ENCODE data around the gene KRT31. TPM values are rescaled to one million over a fixed set of nuclear protein-coding genes. Genes with fewer than 3 reads are reported as not detected.
"Not testable (repeated sequence)": the region's sequence is repeated elsewhere in the genome, so short reads cannot be mapped to it uniquely, and the experiment has no call there.

The KRT31 gene
- polyA plus RNA-seq, 1 donor = not detected

- H3K36me3 ChIP-seq (ENCODE audit: control insufficient read depth, insufficient read depth, low read length) = no peaks in the 10 kb centered on the region
- H3K4me3 ChIP-seq (ENCODE audit: low read length) = no peak overlapping the region
- H3K27me3 ChIP-seq (ENCODE audit: control insufficient read depth, insufficient read depth, low read length) = peaks cover 3% of the 10 kb centered on the region
- no CpG with 5 or more reads among the region's 5 CpGs for WGBS (ENCODE audit: insufficient coverage, low lambda C conversion rate)
- H3K4me1 ChIP-seq (ENCODE audit: control insufficient read depth, insufficient read depth, low read length) = no peaks in the 10 kb centered on the region
- no peak overlapping the region for H3K27ac ChIP-seq (ENCODE audit: low read length)
- no peaks in the 10 kb centered on the region for H3K9me3 ChIP-seq (ENCODE audit: control insufficient read depth, low read depth, low read length)
- DNase-seq = no peak
These were observed 8.8 kb upstream of the KRT31 start for GRCh38 chr17:41406205-41406604.

DNA sequence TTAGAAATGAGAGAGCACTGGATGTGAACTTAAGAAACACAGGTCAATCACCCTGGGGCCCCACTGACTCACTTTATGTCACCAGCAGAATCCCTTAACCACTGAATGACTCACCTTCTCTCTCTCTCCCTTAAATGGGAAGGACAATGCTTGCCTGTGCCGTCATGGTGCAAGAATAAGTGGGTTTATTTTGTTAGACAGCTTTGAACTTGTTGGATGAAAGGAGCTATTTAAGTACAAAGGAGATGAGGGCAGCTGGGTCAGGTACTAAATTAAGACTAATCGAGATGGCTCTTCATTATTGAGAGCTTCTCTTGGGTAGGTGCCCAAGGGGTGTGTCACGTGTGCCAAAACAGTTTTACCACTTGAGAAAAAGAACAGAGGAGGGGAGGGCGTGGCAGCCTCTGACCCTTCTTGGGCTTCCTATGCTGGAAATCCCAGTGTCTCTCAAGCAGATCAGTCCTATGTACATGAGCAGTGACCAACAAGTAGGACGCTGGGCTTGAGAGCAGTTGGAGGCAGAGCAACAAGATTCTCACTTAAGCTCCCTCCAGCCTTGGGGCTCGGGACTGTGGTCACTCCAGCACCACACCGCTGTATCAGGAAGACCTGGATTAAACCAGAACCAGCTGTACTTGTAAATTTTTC, 6.7 kb upstream of the KRT31 start:
- WGBS (ENCODE audit: insufficient coverage, low lambda C conversion rate) = no CpG with 5 or more reads among the region's 7 CpGs

DNA sequence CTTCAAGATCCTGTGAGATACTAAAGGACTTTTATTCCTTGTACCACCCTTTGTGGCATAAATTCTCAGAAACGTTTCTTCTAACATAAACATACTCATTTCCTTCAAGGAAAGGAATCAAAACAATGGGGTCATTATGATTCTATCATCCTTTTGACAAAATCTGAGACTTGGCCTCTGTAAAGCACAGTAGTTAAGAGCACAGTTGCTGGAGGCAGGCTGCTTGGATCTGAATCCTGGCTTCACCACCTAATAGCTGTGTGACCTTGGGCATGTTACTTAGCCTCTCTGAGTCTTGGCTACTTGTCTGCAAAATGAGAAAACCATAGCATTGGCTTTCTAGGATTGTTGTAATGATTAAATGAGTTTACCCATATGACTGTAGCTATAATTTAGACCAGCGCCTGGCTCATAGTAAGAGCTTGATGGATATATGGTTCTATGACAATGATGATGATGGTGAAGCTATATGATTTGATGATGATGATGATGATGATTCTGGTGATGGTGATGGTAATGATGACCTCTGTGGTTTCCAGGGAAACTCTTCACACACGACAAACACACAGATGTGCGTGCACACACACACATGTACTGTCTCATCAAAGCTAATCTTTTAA, 6.1 kb upstream of the KRT31 start:
- no peaks in the 10 kb centered on the region for H3K9me3 ChIP-seq (ENCODE audit: control insufficient read depth, low read depth, low read length)
- no peak for DNase-seq
- H3K36me3 ChIP-seq (ENCODE audit: control insufficient read depth, insufficient read depth, low read length) = no peaks in the 10 kb centered on the region
- H3K27me3 ChIP-seq (ENCODE audit: control insufficient read depth, insufficient read depth, low read length) = peaks cover 3% of the 10 kb centered on the region
- H3K4me3 ChIP-seq (ENCODE audit: low read length) = no peak overlapping the region
- no peaks in the 10 kb centered on the region for H3K4me1 ChIP-seq (ENCODE audit: control insufficient read depth, insufficient read depth, low read length)
- no peak overlapping the region for H3K27ac ChIP-seq (ENCODE audit: low read length)
- WGBS (ENCODE audit: insufficient coverage, low lambda C conversion rate) = 60% methylated on average over 1 of the region's 4 CpGs

More for the DNA sequence above, 6.7 kb upstream of the KRT31 start:
- H3K27me3 ChIP-seq (ENCODE audit: control insufficient read depth, insufficient read depth, low read length) = peaks cover 3% of the 10 kb centered on the region
- H3K9me3 ChIP-seq (ENCODE audit: control insufficient read depth, low read depth, low read length) = no peaks in the 10 kb centered on the region
- H3K4me1 ChIP-seq (ENCODE audit: control insufficient read depth, insufficient read depth, low read length) = no peaks in the 10 kb centered on the region
- no peak overlapping the region for H3K4me3 ChIP-seq (ENCODE audit: low read length)
- no peaks in the 10 kb centered on the region for H3K36me3 ChIP-seq (ENCODE audit: control insufficient read depth, insufficient read depth, low read length)
- no peak for DNase-seq
- no peak overlapping the region for H3K27ac ChIP-seq (ENCODE audit: low read length)

DNA sequence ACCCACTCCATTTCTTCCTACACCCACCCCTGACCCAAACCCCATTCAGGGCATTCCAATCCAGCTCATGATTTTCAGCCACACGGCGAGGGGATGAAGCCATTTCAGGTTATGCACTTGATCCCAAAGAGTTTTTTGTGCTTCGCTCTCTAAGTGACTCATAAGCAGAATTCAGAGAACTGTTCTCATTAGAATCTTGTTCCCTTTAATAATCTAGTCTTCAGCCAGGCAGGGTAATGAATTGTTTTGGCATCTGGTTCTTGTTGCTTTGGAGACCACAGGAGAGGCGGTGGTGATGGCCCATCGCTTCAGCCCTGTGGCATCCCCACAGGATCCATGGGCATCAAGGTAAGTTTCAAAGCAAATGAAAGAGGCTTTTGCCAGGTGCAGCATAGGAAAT, 4.8 kb upstream of the KRT31 start:
- no peak overlapping the region for H3K27ac ChIP-seq (ENCODE audit: low read length)
- no CpG with 5 or more reads among the region's 5 CpGs for WGBS (ENCODE audit: insufficient coverage, low lambda C conversion rate)

DNA sequence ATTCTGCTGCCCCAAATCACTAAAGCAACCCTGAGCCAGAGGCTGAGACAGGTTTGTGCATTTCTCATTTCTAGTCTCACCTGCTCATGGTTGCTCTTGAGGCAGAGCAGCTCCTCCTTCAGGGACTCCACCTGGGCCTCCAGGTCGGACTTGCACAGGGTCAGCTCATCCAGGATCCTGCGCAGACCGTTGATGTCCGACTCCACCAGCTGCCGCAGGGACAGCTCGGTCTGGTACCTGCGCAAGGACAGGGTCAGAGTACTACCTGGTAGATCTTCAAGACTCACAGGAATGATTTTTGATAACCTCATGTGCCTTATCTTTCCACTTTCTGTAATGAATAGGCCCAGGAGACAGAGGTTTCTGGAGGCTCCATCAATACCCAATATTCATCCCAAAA, 1.1 kb downstream of the KRT31 start:
- no peak for DNase-seq
- Histone ChIP-seq H3K27ac (ENCODE audit: low read length) (no peak overlapping the region), H3K9me3 (ENCODE audit: control insufficient read depth, low read depth, low read length) (no peaks in the 10 kb centered on the region), H3K4me3 (ENCODE audit: low read length) (no peak overlapping the region), H3K27me3 (ENCODE audit: control insufficient read depth, insufficient read depth, low read length) (peaks cover 2% of the 10 kb centered on the region), H3K4me1 (ENCODE audit: control insufficient read depth, insufficient read depth, low read length) (no peaks in the 10 kb centered on the region), H3K36me3 (ENCODE audit: control insufficient read depth, insufficient read depth, low read length) (no peaks in the 10 kb centered on the region)
- WGBS (ENCODE audit: insufficient coverage, low lambda C conversion rate) = no CpG with 5 or more reads among the region's 7 CpGs

More for the DNA sequence above, 4.8 kb upstream of the KRT31 start:
- Histone ChIP-seq H3K27me3 (ENCODE audit: control insufficient read depth, insufficient read depth, low read length) (peaks cover 3% of the 10 kb centered on the region), H3K36me3 (ENCODE audit: control insufficient read depth, insufficient read depth, low read length) (no peaks in the 10 kb centered on the region), H3K9me3 (ENCODE audit: control insufficient read depth, low read depth, low read length) (no peaks in the 10 kb centered on the region), H3K4me3 (ENCODE audit: low read length) (no peak overlapping the region), H3K4me1 (ENCODE audit: control insufficient read depth, insufficient read depth, low read length) (no peaks in the 10 kb centered on the region)
- DNase-seq = no peak

- Histone ChIP-seq H3K4me1 (ENCODE audit: control insufficient read depth, insufficient read depth, low read length) (no peaks in the 10 kb centered on the region), H3K27me3 (ENCODE audit: control insufficient read depth, insufficient read depth, low read length) (peaks cover 2% of the 10 kb centered on the region), H3K4me3 (ENCODE audit: low read length) (no peak overlapping the region), H3K36me3 (ENCODE audit: control insufficient read depth, insufficient read depth, low read length) (no peaks in the 10 kb centered on the region), H3K27ac (ENCODE audit: low read length) (no peak overlapping the region), H3K9me3 (ENCODE audit: control insufficient read depth, low read depth, low read length) (no peaks in the 10 kb centered on the region)
- no peak for DNase-seq
- no CpG with 5 or more reads among the region's 1 CpG for WGBS (ENCODE audit: insufficient coverage, low lambda C conversion rate)
These were observed 1.8 kb downstream of the KRT31 start for GRCh38 chr17:41395611-41396010.

GRCh38 chr17:41395044-41395443, 2.4 kb downstream of the KRT31 start:
- not testable (repeated sequence) for H3K9me3 ChIP-seq (ENCODE audit: control insufficient read depth, low read depth, low read length); H3K36me3 ChIP-seq (ENCODE audit: control insufficient read depth, insufficient read depth, low read length); H3K4me3 ChIP-seq (ENCODE audit: low read length); H3K4me1 ChIP-seq (ENCODE audit: control insufficient read depth, insufficient read depth, low read length); DNase-seq; H3K27me3 ChIP-seq (ENCODE audit: control insufficient read depth, insufficient read depth, low read length); H3K27ac ChIP-seq (ENCODE audit: low read length)
- WGBS (ENCODE audit: insufficient coverage, low lambda C conversion rate) = no CpG with 5 or more reads among the region's 12 CpGs

- H3K27ac ChIP-seq (ENCODE audit: low read length) = no peak overlapping the region
- no CpG with 5 or more reads among the region's 10 CpGs for WGBS (ENCODE audit: insufficient coverage, low lambda C conversion rate)
- H3K4me1 ChIP-seq (ENCODE audit: control insufficient read depth, insufficient read depth, low read length) = no peaks in the 10 kb centered on the region
- H3K4me3 ChIP-seq (ENCODE audit: low read length) = no peak overlapping the region
- no peaks in the 10 kb centered on the region for H3K9me3 ChIP-seq (ENCODE audit: control insufficient read depth, low read depth, low read length)
- DNase-seq = no peak
- no peaks in the 10 kb centered on the region for H3K36me3 ChIP-seq (ENCODE audit: control insufficient read depth, insufficient read depth, low read length)
- H3K27me3 ChIP-seq (ENCODE audit: control insufficient read depth, insufficient read depth, low read length) = peaks cover 2% of the 10 kb centered on the region
These were observed 3.0 kb downstream of the KRT31 start for GRCh38 chr17:41394254-41394996.

- Histone ChIP-seq H3K27me3 (ENCODE audit: control insufficient read depth, insufficient read depth, low read length) (peaks cover 2% of the 10 kb centered on the region), H3K9me3 (ENCODE audit: control insufficient read depth, low read depth, low read length) (no peaks in the 10 kb centered on the region), H3K36me3 (ENCODE audit: control insufficient read depth, insufficient read depth, low read length) (no peaks in the 10 kb centered on the region), H3K27ac (ENCODE audit: low read length) (no peak overlapping the region), H3K4me1 (ENCODE audit: control insufficient read depth, insufficient read depth, low read length) (no peaks in the 10 kb centered on the region), H3K4me3 (ENCODE audit: low read length) (no peak overlapping the region)
- WGBS (ENCODE audit: insufficient coverage, low lambda C conversion rate) = 100% methylated on average over 3 of the region's 10 CpGs
- no peak for DNase-seq
These were observed 3.6 kb downstream of the KRT31 start for GRCh38 chr17:41393826-41394225.

- DNase-seq = no peak
- 60% methylated on average over 1 of the region's 5 CpGs for WGBS (ENCODE audit: insufficient coverage, low lambda C conversion rate)
These were observed 4.1 kb downstream of the KRT31 start for GRCh38 chr17:41393294-41393693.

More at GRCh38 chr17:41393294-41393693, 4.1 kb downstream of the KRT31 start:
- H3K36me3 ChIP-seq (ENCODE audit: control insufficient read depth, insufficient read depth, low read length) = no peaks in the 10 kb centered on the region
- peaks cover 2% of the 10 kb centered on the region for H3K27me3 ChIP-seq (ENCODE audit: control insufficient read depth, insufficient read depth, low read length)
- no peaks in the 10 kb centered on the region for H3K4me1 ChIP-seq (ENCODE audit: control insufficient read depth, insufficient read depth, low read length)
- H3K4me3 ChIP-seq (ENCODE audit: low read length) = no peak overlapping the region
- no peak overlapping the region for H3K27ac ChIP-seq (ENCODE audit: low read length)
- no peaks in the 10 kb centered on the region for H3K9me3 ChIP-seq (ENCODE audit: control insufficient read depth, low read depth, low read length)

All from large intestine (tissue), 3 donors.